GM12864 (cell line): ENCODE data around the gene CACNG4.

ENCODE experiments used
- DNase-seq: peaks from one replicate; pipeline ENCODE4 v3.0.0-alpha.2; 2011; ENCODE audit warnings: low read depth
- H3K4me3 ChIP-seq: 2 replicates; pipeline ENCODE4 v1.5.1; 2011; ENCODE audit warnings: mild to moderate bottlenecking, low read depth, low read length, control low read depth
- TF ChIP-seq, protein P1 (sequence below): IDR thresholded peaks from 2 replicates; pipeline ENCODE4 v1.5.1; 2011; ENCODE audit warnings: low read depth, mild to moderate bottlenecking, moderate library complexity, low read length, control low read depth, inconsistent platforms; ENCODE audit errors: missing control alignments

CACNG4 gene

DNA sequence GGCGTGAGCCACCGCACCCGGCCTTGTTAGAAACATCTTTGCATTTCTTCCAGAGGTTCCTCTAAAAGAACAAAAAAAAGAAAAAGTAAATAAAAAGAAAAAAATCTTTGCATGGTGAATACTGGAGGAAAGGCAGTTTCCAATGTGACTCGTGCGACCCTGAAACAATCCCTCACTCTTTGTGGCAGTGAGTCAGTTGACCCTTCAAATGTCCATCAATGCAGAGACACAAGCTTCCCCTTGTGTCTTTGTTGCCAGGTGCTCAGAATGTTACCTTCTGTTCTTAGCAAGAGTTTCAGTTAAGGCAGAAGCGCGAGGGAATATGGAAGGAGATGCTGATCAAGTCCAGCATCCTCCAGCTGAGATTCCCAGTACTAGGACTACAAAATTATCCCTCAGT is 16.4 kb downstream of the CACNG4 start:
- no peak overlapping the region for H3K4me3 ChIP-seq
- TF ChIP-seq, protein P1, sequence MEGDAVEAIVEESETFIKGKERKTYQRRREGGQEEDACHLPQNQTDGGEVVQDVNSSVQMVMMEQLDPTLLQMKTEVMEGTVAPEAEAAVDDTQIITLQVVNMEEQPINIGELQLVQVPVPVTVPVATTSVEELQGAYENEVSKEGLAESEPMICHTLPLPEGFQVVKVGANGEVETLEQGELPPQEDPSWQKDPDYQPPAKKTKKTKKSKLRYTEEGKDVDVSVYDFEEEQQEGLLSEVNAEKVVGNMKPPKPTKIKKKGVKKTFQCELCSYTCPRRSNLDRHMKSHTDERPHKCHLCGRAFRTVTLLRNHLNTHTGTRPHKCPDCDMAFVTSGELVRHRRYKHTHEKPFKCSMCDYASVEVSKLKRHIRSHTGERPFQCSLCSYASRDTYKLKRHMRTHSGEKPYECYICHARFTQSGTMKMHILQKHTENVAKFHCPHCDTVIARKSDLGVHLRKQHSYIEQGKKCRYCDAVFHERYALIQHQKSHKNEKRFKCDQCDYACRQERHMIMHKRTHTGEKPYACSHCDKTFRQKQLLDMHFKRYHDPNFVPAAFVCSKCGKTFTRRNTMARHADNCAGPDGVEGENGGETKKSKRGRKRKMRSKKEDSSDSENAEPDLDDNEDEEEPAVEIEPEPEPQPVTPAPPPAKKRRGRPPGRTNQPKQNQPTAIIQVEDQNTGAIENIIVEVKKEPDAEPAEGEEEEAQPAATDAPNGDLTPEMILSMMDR, result no peak
- no peak for DNase-seq

- DNase-seq, result no peak
- TF ChIP-seq, protein P1, result no peak
- no peak overlapping the region for H3K4me3 ChIP-seq
Observed at GRCh38 chr17:66981983-66982508, 17.5 kb downstream of the CACNG4 start.

- TF ChIP-seq, protein P1, result no peak
- DNase-seq, result no peak
- no peak overlapping the region for H3K4me3 ChIP-seq
Observed at GRCh38 chr17:66983414-66984021, 19.0 kb downstream of the CACNG4 start.

DNA sequence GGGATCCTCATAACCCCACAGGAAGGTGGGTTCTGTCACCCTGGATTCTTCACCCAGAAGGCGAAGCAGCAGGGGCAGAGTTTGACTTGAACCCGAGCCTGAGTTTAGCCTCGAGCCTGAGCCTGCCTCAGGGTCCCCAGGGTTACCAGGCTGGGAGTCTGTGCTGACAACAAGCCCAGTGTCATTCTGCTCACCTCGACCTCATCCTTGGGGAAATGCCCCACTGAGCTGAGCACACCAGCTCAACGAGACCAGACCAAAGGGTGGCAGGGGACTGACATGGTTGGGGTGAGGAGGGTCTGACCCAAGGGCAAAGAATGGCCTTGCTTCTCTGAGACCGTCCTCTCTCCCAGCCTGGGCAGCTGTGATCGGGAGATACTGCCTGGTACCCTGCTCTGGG is 20.2 kb downstream of the CACNG4 start:
- no peak for DNase-seq
- TF ChIP-seq, protein P1, result no peak
- no peak overlapping the region for H3K4me3 ChIP-seq

GRCh38 chr17:66985338-66986237 is 21.1 kb downstream of the CACNG4 start:
- TF ChIP-seq, protein P1, result no peak
- H3K4me3 ChIP-seq, result no peak overlapping the region
- DNase-seq, result peak; percentile 16

- no peak for DNase-seq
Observed at GRCh38 chr17:66986659-66987058, 22.2 kb downstream of the CACNG4 start.

More at GRCh38 chr17:66986659-66987058, 22.2 kb downstream of the CACNG4 start:
- no peak overlapping the region for H3K4me3 ChIP-seq
- TF ChIP-seq, protein P1, result no peak
